Activated T-helper 1 cell treated with anti-CD3 and anti-CD28 coated beads, Interleukin-12 subunit alpha, Interleukin-12 subunit beta, Interleukin-2, Interleukin-4 antibody, amounts not matched to agents 30 ng/mL and 10 ng/mL and 1 ng/mL, durations not matched to agents 14 hours and 24 hours and 36 hours (primary cell): Measurements from ENCODE around the gene TMEM45B. TPM values are rescaled to one million over a fixed set of nuclear protein-coding genes. Genes with fewer than 3 reads are reported as not detected.
"Not testable (repeated sequence)": the region's sequence is repeated elsewhere in the genome, so short reads cannot be mapped to it uniquely, and the experiment has no call there.

ENCODE experiments used
- DNase-seq: peaks from one replicate; pipeline ENCODE4 v3.0.0; 2021; ENCODE audit warnings: low spot score
- H3K27ac Mint-ChIP-seq: one replicate; pipeline ENCODE4 v1.8.0; 2021; ENCODE audit warnings: mild to moderate bottlenecking, mixed read lengths
- H3K27me3 Mint-ChIP-seq: one replicate; pipeline ENCODE4 v1.8.0; 2022; ENCODE audit warnings: mild to moderate bottlenecking, moderate library complexity, mixed read lengths; ENCODE audit not compliant: insufficient read depth
- H3K36me3 Mint-ChIP-seq: one replicate; pipeline ENCODE4 v1.8.0; 2021; ENCODE audit warnings: low read depth, mixed read lengths
- H3K4me1 Mint-ChIP-seq: one replicate; pipeline ENCODE4 v1.8.0; 2021; ENCODE audit warnings: low read depth, mixed read lengths
- H3K4me3 Mint-ChIP-seq: one replicate; pipeline ENCODE4 v1.8.0; 2021; ENCODE audit warnings: mild to moderate bottlenecking, moderate library complexity, mixed read lengths
- H3K9me3 Mint-ChIP-seq: one replicate; pipeline ENCODE4 v1.8.0; 2021; ENCODE audit warnings: mixed read lengths
- intact Hi-C: fragments of 100-400 bp; cut with micrococcal nuclease; formaldehyde crosslinking; loops from one replicate; pipeline ENCODE4 v1.15.1; 2024
- total RNA-seq: library from RNA; stranded (reverse); gene quantifications from 2 replicates; pipeline ENCODE4 v1.2.3, GENCODE V29; 2022

Gene TMEM45B
- total RNA-seq = 0.24 and 0.26 TPM in 2 replicates

DNA sequence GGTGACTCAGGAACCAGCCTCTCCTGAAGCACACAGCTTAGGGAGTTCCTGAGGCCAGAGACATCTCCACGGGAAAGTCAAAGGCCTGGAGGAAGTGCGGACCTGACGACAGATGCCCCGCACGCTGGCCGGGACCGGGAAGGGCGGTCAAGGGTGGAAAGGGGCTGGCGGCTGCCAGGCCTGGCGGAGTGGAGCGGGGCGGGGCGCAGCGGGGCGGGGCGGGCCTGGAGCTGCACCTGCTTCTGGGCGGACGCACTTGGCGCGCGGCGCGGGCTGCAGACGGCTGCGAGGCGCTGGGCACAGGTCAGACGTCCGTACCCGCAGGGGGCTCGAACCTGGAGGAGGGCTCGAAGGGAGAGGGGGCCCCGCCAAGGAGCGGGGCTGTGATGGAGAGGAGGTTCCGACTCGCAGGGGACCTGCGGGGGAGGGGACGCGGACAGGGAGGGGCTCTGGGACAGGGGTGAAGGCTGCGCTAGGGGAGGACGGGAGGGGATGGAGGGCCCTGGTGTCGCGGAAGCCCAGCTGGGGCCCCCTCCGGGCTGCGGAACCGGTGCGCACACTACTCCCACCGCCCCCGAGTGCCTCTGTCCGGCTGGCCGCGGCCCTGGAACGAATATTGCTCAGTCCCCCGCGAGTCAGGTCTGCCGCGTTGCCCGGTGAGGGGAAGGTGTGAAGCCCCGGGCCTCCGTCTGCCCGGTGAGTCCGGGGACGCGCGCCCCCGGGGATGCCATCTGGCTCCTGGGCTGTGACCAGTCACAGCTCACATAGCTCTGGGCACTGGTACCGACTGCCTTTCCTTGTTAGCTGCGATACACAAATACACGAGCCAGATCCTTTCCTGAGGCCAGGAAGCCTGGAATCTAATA is at the start of gene TMEM45B:
Gene TMEM45B, plus strand, starts transcription at position 253 of the 866 bp plus-strand sequence. CDS start 36,635 bp downstream, outside the sequence.
- Mint-ChIP-seq H3K9me3 (peaks cover 5% of the 10 kb centered on the region), H3K27me3 (peaks cover 46% of the 10 kb centered on the region), H3K27ac (peak within 1 kb of the TSS; percentile 67), H3K4me1 (peaks cover 26% of the 10 kb centered on the region), H3K4me3 (peak within 1 kb of the TSS; percentile 69), H3K36me3 (no peaks in the 10 kb centered on the region)
- intact Hi-C loops = loop anchor here (2.0 to 5.0 kb wide), 3 partner anchors 79 to 251 kb away; partner anchors contain the start of genes APLP2, NFRKB and PRDM10
- no peak for DNase-seq

GRCh38 chr11:129766898-129767604 is 48.6 kb upstream of the TMEM45B start:
- H3K4me1 Mint-ChIP-seq = no peaks in the 10 kb centered on the region
- DNase-seq = no peak
- no peak overlapping the region for H3K4me3 Mint-ChIP-seq
- peaks cover 7% of the 10 kb centered on the region for H3K27me3 Mint-ChIP-seq
- H3K36me3 Mint-ChIP-seq = no peaks in the 10 kb centered on the region
- H3K27ac Mint-ChIP-seq = no peak overlapping the region
- intact Hi-C loops = loop anchor here (5.0 kb wide), 1 partner anchor 365 kb away; no protein-coding TSS in a partner anchor
- peaks cover 3% of the 10 kb centered on the region for H3K9me3 Mint-ChIP-seq

DNA sequence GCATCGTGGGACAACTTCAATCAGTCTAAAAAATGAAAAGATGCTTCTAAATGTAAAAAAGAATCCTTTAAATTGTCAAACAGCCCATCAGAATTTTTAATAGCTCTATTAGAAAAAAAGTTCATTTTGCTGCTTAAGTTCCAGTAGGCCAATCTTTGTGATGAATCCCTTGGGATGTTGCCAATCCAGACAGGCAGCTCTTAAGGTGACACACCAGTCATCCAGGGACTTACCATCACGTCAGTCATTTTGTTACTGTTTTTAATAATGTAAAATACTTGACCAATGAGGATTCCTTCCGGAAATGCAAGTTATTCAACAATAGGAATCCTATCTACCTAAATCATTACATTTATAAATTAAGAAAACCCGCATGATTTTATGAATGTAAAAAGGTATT is 47.8 kb upstream of the TMEM45B start:
- Mint-ChIP-seq H3K4me3 (no peak overlapping the region), H3K4me1 (no peaks in the 10 kb centered on the region), H3K9me3 (peaks cover 3% of the 10 kb centered on the region), H3K36me3 (no peaks in the 10 kb centered on the region), H3K27me3 (peaks cover 7% of the 10 kb centered on the region), H3K27ac (no peak overlapping the region)
- DNase-seq = no peak
- intact Hi-C loops = loop anchor here (5.0 kb wide), 1 partner anchor 364 kb away; no protein-coding TSS in a partner anchor

DNA sequence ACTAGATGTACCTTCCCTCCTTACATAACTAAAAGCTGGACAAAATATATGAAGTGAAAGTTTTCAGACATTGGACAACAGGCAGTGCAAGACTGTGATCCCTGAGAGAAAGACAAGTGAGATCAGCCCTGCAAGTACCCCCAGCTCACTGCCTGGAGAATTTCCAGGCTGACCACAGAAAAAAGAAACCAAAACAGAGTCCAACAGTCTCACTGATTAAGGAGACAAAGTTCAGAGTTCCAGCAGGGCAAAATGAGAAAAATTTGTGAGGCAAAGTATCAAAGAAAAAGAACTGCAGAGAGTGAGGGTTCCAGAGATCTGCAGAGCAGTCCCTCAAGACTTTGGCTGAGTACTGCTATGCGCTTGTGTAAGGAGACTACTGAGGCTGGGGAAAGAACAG is 47.3 kb upstream of the TMEM45B start:
- no peak overlapping the region for H3K27ac Mint-ChIP-seq
- no peak overlapping the region for H3K4me3 Mint-ChIP-seq
- H3K27me3 Mint-ChIP-seq = peaks cover 7% of the 10 kb centered on the region
- intact Hi-C loops = loop anchor here (5.0 kb wide), 1 partner anchor 364 kb away; no protein-coding TSS in a partner anchor
- no peaks in the 10 kb centered on the region for H3K36me3 Mint-ChIP-seq
- H3K4me1 Mint-ChIP-seq = no peaks in the 10 kb centered on the region
- peaks cover 3% of the 10 kb centered on the region for H3K9me3 Mint-ChIP-seq
- DNase-seq = no peak

GRCh38 chr11:129769059-129769458 is 46.6 kb upstream of the TMEM45B start:
- DNase-seq = no peak
- H3K27ac Mint-ChIP-seq = no peak overlapping the region
- no peaks in the 10 kb centered on the region for H3K36me3 Mint-ChIP-seq
- intact Hi-C loops = loop anchor here (5.0 kb wide), 1 partner anchor 363 kb away; no protein-coding TSS in a partner anchor
- no peak overlapping the region for H3K4me3 Mint-ChIP-seq
- H3K27me3 Mint-ChIP-seq = peaks cover 7% of the 10 kb centered on the region
- no peaks in the 10 kb centered on the region for H3K4me1 Mint-ChIP-seq
- peaks cover 3% of the 10 kb centered on the region for H3K9me3 Mint-ChIP-seq

- intact Hi-C loops = no loop called here
- Mint-ChIP-seq H3K27ac (no peak overlapping the region), H3K4me1 (no peaks in the 10 kb centered on the region), H3K9me3 (peaks cover 3% of the 10 kb centered on the region), H3K36me3 (no peaks in the 10 kb centered on the region), H3K27me3 (no peaks in the 10 kb centered on the region), H3K4me3 (no peak overlapping the region)
- no peak for DNase-seq
Observed at GRCh38 chr11:129770993-129771392, 44.7 kb upstream of the TMEM45B start.

DNA sequence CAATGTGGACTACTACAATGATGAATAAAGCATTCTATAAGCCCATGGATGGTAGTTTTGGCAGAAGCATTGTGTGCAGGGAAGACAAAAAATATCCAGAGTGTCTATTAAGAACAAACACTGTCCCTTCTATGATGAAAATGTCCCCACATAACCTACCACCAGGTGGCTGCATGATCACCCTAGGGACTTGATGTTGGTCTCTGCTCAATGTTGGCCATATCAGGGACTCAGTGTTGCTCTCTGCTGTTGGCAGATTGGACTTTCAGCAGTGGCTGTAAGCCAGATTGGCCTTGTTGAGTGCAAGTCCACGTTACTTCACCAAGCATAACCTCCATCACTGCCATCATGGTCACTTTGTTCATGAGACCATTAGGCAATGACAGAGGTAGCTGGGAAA is 44.2 kb upstream of the TMEM45B start:
- H3K36me3 Mint-ChIP-seq, H3K27ac Mint-ChIP-seq, H3K9me3 Mint-ChIP-seq, intact Hi-C loops, DNase-seq, H3K4me3 Mint-ChIP-seq, H3K27me3 Mint-ChIP-seq, H3K4me1 Mint-ChIP-seq: not testable (repeated sequence)

DNA sequence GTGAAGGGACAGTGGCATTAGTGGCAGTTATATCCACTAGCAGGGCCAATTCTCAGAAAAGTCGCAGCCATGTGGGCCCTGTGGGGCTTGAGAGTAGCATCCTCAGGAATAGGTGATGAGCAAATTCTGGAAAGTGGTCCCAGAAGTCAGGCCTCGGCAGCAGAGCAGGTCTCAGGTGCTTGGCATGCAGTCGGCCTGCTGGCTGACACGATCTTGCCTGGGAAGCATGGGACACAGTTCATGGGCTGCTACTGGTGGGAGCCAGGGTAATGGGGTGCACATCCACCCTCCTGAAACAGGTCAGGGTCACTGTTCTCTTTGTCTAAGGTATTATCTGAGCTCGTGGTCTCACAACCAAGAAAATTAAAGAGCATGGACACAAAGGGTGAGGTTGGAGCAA is 36.8 kb upstream of the TMEM45B start:
- no peaks in the 10 kb centered on the region for H3K36me3 Mint-ChIP-seq
- no peaks in the 10 kb centered on the region for H3K4me1 Mint-ChIP-seq
- intact Hi-C loops = no loop called here
- no peak for DNase-seq
- peaks cover 2% of the 10 kb centered on the region for H3K27me3 Mint-ChIP-seq
- H3K4me3 Mint-ChIP-seq = no peak overlapping the region
- H3K27ac Mint-ChIP-seq = no peak overlapping the region
- H3K9me3 Mint-ChIP-seq = no peaks in the 10 kb centered on the region

GRCh38 chr11:129779342-129779741 is 36.3 kb upstream of the TMEM45B start:
- intact Hi-C loops = no loop called here
- Mint-ChIP-seq H3K36me3 (no peaks in the 10 kb centered on the region), H3K27me3 (peaks cover 2% of the 10 kb centered on the region), H3K4me3 (no peak overlapping the region), H3K9me3 (no peaks in the 10 kb centered on the region), H3K4me1 (no peaks in the 10 kb centered on the region), H3K27ac (no peak overlapping the region)
- no peak for DNase-seq

- Mint-ChIP-seq H3K4me1 (no peaks in the 10 kb centered on the region), H3K27me3 (peaks cover 4% of the 10 kb centered on the region), H3K9me3 (no peaks in the 10 kb centered on the region), H3K36me3 (no peaks in the 10 kb centered on the region), H3K4me3 (no peak overlapping the region), H3K27ac (no peak overlapping the region)
- no peak for DNase-seq
- intact Hi-C loops = loop anchor here (5.0 kb wide), 1 partner anchor 347 kb away; no protein-coding TSS in a partner anchor
Observed at GRCh38 chr11:129785383-129786111, 30.1 kb upstream of the TMEM45B start.

- not testable (repeated sequence) for H3K27me3 Mint-ChIP-seq, H3K4me1 Mint-ChIP-seq, H3K4me3 Mint-ChIP-seq, H3K36me3 Mint-ChIP-seq, DNase-seq, H3K9me3 Mint-ChIP-seq
- H3K27ac Mint-ChIP-seq = peak overlapping the region; percentile 24
- intact Hi-C loops = loop anchor here (5.0 kb wide), 1 partner anchor 346 kb away; no protein-coding TSS in a partner anchor
Observed at GRCh38 chr11:129786112-129786416, 29.6 kb upstream of the TMEM45B start.

DNA sequence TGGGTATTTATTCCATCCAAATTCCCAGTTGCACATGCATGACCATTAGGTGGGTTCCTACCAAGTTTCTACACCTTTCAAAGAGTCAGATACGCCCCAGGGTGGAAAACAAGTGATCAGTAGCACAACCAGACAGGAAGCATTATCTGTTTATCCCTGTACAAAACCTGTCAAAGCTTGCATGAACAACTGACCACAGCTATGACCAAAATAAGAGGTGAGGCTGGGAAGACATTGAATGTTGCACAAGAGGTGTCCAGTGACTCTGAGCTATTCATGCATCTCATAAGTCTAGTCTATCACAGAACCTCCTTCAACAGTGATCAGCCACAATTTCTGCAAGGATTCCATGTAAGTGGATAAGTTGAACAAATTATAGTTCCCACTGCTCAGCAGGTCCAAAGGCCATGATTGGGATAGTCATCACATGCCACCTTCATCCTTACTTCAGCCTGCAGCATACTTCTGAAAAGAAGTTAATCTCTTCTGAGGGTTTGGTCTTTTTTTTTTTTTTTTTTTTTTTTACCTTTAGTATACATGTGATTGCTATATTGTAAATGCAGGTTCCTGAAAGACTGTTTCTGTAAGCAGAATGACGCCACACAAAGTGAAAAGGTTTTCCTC is 28.0 kb upstream of the TMEM45B start:
- Mint-ChIP-seq H3K4me1 (no peaks in the 10 kb centered on the region), H3K9me3 (no peaks in the 10 kb centered on the region), H3K27me3 (peaks cover 8% of the 10 kb centered on the region), H3K36me3 (no peaks in the 10 kb centered on the region), H3K4me3 (no peak overlapping the region), H3K27ac (no peak overlapping the region)
- intact Hi-C loops = loop anchor here (5.0 kb wide), 1 partner anchor 345 kb away; no protein-coding TSS in a partner anchor
- no peak for DNase-seq
